A375 (cell line): ENCODE data around the gene MSANTD4. TPM values are rescaled to one million over a fixed set of nuclear protein-coding genes. Genes with fewer than 3 reads are reported as not detected.

Source experiments
- small RNA-seq: library from RNA; depleted of rRNA; stranded (forward); fragments of <200 nt; gene quantifications from one replicate; pipeline ENCODE3, GENCODE V24; 2014
- total RNA-seq: library from RNA; depleted of rRNA; stranded (reverse); fragments of >200 nt; shearing (Covaris generic); gene quantifications from 2 replicates; pipeline ENCODE4 v1.2.3, GENCODE V29; 2014; rRNA removed

MSANTD4 gene
- 20.5 and 28.4 TPM in 2 replicates for total RNA-seq

GRCh38 chr11:106021967-106022794 is at the start of gene MSANTD4:
Gene MSANTD4, minus strand, starts transcription at chr11:106022240. Its CDS starts 11,323 bp downstream, at chr11:106010917.

Small RNA genes lying within 50 kb of the gene (small RNA-seq; reads per million reads assigned to genes)
- not detected for gene RNU6-277P

Other genes starting within 250 kb of the MSANTD4 start
- 2.3 and 2.4 TPM in 2 replicates for gene KBTBD3, start 55.1 kb upstream of the MSANTD4 start, total RNA-seq
- 46.9 and 69.9 TPM in 2 replicates for gene AASDHPPT, start 55.4 kb upstream of the MSANTD4 start, total RNA-seq